Psoas muscle (tissue), 8 donors: ENCODE results near the gene SNRNP40. TPM values are rescaled to one million over a fixed set of nuclear protein-coding genes. Genes with fewer than 3 reads are reported as not detected.

Experiments
- ATAC-seq, 4 donors: fragments of 200-7000 bp; cut with Tn5 transposase; one replicate each; pipeline ENCODE4 v1.9.1; 2020; ENCODE audit warnings: moderate library complexity in 3 of 4, mild to moderate bottlenecking in 2 of 4
- DNase-seq, 2 donors: peaks; one replicate each; pipeline ENCODE4 v3.0.0-alpha.2; 2020
- H3K27ac ChIP-seq: fragments of 200-600 bp; one replicate; pipeline ENCODE4 v1.8.0; 2022
- H3K27me3 ChIP-seq, 3 donors: fragments of 200-600 bp in 1 of 3; one replicate each; pipeline versions ENCODE4 v1.6.1 to v1.8.0; 2013 to 2022; ENCODE audit warnings: low read length in 2 of 3, mild to moderate bottlenecking in 2 of 3, moderate library complexity in 1 of 3; ENCODE audit not compliant: insufficient read depth in 3 of 3
- H3K36me3 ChIP-seq, 2 donors: fragments of 200-600 bp in 1 of 2; one replicate each; pipeline versions ENCODE4 v1.6.1 to v1.8.0; 2013 to 2022; ENCODE audit warnings: low read depth in 1 of 2, mild to moderate bottlenecking in 1 of 2, moderate library complexity in 1 of 2; ENCODE audit not compliant: insufficient read depth in 1 of 2
- H3K4me1 ChIP-seq: fragments of 200-600 bp; one replicate; pipeline ENCODE4 v1.8.0; 2022
- H3K4me3 ChIP-seq: fragments of 200-600 bp; one replicate; pipeline ENCODE4 v1.8.0; 2022; ENCODE audit warnings: mild to moderate bottlenecking
- H3K9me3 ChIP-seq: fragments of 200-600 bp; one replicate; pipeline ENCODE4 v1.8.0; 2022
- WGBS, 3 donors: extraction: QIAGEN DNeasy Blood & Tissue Kit; methylation state at CpG; one replicate each; pipeline versions ENCODE4 v1.1.6 to v1.1.7; 2013; 5-methylcytosine and 5-hydroxymethylcytosine counted together
- intact Hi-C, 2 donors: fragments of 100-400 bp; cut with DNase I; formaldehyde crosslinking; loops; one replicate each; pipeline versions ENCODE4 v1.11.0 to v1.14.2; 2022
- polyA plus RNA-seq, 3 donors: library from polyadenylated mRNA; stranded (reverse); fragments of 200-250 nt; gene quantifications; one replicate each; pipeline ENCODE4 v1.2.3, GENCODE V29; 2013
- total RNA-seq, 4 donors: library from RNA; stranded (reverse); fragmentation: NEBNext Ultra II Directional in 2 of 4; extraction: Animal tissue kit (Norgen Biotek cat#: 25700) in 2 of 4; gene quantifications; one replicate each; pipeline versions ENCODE4 v1.2.1 to v1.2.4, GENCODE V29; 2021 to 2023
- TF ChIP-seq, protein P1 (sequence below): fragments of 200-600 bp; IDR thresholded peaks from one replicate; pipeline ENCODE4 v1.8.0; 2022; ENCODE audit warnings: antibody characterized with exemption
- donor health status: healthy with polysubstance abuse.
- donor health status: DM: no; HTN: no; CAD: no; lungs with moderate emphysema.
- donor health status: Bipolar disorder and iron deficiency.
- donor health status: healthy.
- donor health status: DM: yes; HTN: yes; CAD: no.
- donor health status: DM: no; HTN: no; CAD: no.
- donor health status: DM: no; HTN: no; CAD: no.
- donor health status: DM: yes; HTN: yes; CAD: no.

Gene SNRNP40
- total and polyA plus RNA-seq, 7 donors: 13.5 to 22.7 (median 19.4) TPM

DNA sequence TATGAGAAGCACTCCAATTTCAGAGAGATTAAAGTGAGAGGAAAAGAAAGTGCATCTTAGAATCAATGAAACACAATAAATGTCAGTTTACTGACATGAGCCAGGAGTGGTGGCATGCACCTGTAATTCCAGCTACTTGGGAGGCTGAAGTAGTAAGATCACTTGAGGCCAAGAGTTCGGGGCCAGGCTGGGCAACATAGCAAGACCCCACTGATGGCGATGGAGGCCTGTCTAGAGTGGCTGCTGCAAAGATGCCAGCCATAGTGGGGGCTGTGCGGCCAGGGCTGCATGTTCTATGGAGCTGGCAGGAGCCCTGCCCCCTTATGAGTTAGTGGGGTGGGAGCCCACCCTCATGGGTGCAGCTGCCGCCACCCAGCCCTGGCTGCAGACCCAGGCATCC, 27.5 kb upstream of the SNRNP40 start:
- ATAC-seq (peak in 1 of 4 donors; percentile 32), DNase-seq (no peak)
- TF ChIP-seq, protein P1, sequence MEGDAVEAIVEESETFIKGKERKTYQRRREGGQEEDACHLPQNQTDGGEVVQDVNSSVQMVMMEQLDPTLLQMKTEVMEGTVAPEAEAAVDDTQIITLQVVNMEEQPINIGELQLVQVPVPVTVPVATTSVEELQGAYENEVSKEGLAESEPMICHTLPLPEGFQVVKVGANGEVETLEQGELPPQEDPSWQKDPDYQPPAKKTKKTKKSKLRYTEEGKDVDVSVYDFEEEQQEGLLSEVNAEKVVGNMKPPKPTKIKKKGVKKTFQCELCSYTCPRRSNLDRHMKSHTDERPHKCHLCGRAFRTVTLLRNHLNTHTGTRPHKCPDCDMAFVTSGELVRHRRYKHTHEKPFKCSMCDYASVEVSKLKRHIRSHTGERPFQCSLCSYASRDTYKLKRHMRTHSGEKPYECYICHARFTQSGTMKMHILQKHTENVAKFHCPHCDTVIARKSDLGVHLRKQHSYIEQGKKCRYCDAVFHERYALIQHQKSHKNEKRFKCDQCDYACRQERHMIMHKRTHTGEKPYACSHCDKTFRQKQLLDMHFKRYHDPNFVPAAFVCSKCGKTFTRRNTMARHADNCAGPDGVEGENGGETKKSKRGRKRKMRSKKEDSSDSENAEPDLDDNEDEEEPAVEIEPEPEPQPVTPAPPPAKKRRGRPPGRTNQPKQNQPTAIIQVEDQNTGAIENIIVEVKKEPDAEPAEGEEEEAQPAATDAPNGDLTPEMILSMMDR: no peak
- Histone ChIP-seq H3K4me1 (no peaks in the 10 kb centered on the region), H3K9me3 (no peaks in the 10 kb centered on the region), H3K27me3 (no peaks in the 10 kb centered on the region), H3K36me3 (peaks cover 0 to 42% of the 10 kb centered on the region in 2 donors), H3K4me3 (no peak overlapping the region), H3K27ac (no peak overlapping the region)
- intact Hi-C loops: no loop called here
- WGBS, 3 donors: 94 to 98% (median 98%) methylated on average over 4 of the region's 4 CpGs

DNA sequence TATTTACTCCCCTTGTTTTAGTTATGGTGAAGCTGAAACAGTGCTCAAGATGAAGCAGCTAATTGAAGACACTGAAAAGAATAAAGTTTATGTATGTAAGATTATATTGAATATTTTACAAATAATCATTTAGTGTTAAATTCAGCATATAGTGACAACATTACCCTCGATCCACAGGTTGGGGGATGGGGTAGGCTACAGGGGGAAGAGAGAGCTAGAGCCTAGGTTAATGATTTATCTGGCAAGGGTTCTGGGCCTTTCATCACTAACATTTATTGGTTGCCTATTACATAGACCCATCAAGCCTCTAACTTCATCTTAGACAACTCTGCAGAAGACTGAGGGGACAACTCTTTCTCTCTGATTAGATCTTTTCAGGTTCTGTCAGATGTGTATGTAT, 21.6 kb upstream of the SNRNP40 start:
- TF ChIP-seq, protein P1: no peak
- DNase-seq (no peak), ATAC-seq (no peak)
- Histone ChIP-seq H3K4me1 (no peaks in the 10 kb centered on the region), H3K9me3 (no peaks in the 10 kb centered on the region), H3K27ac (no peak overlapping the region), H3K27me3 (no peaks in the 10 kb centered on the region), H3K4me3 (no peak overlapping the region), H3K36me3 (peaks cover 2 to 92% of the 10 kb centered on the region in 2 donors)
- intact Hi-C loops: no loop called here
- 90 to 97% (median 92%) methylated on average over 1 of the region's 1 CpG for WGBS, 3 donors

DNA sequence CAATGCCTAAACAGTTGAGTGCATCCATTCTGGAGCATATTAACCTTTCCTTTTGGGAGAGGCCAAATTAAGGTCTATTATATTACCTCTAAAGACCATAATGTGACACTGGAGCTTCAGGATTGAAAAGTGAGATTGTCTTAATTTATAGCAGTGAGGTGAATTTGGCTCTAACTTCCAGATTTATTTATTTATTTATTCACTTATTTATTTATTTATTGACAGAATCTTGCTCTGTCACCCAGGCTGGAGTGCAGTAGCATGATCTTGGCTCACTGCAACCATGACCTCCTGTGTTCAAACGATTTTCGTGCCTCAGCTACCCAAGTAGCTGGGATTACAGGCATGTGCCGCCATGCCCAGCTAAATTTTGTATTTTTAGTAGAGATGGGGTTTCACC, 19.3 kb upstream of the SNRNP40 start:
- H3K36me3 ChIP-seq: peaks cover 7 to 99% of the 10 kb centered on the region in 2 donors
- no peak for ATAC-seq

DNA sequence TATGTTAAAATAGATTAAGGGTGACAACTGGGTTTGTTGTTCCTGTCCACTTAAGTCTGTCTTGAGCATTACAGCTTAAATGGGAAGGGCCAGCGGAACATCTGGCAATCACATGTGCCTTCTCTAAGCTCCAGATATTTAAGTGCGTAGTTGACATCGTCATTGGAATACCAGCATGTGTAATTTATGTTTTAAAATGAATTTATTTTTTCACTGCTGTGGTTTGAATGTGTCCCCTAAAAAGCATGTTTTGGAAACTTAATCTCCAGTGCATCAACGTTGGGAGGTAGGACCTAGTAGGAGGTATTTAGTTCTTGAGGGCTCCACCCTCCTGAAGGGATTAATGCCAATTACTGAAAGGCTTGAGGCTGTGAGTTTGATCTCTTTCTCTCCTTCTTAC, 13.6 kb upstream of the SNRNP40 start:
- H3K36me3 ChIP-seq: peaks cover 10 to 54% of the 10 kb centered on the region in 2 donors

More for the DNA sequence above, 19.3 kb upstream of the SNRNP40 start:
- H3K9me3 ChIP-seq: no peaks in the 10 kb centered on the region
- TF ChIP-seq, protein P1: no peak
- intact Hi-C loops: no loop called here
- DNase-seq: no peak
- no peaks in the 10 kb centered on the region for H3K4me1 ChIP-seq
- no peak overlapping the region for H3K27ac ChIP-seq
- no peaks in the 10 kb centered on the region for H3K27me3 ChIP-seq
- no peak overlapping the region for H3K4me3 ChIP-seq
- 85 to 100% (median 85%) methylated on average over 3 of the region's 3 CpGs for WGBS, 3 donors

More for the DNA sequence above, 13.6 kb upstream of the SNRNP40 start:
- H3K4me3 ChIP-seq: no peak overlapping the region
- no peaks in the 10 kb centered on the region for H3K27me3 ChIP-seq
- TF ChIP-seq, protein P1: no peak
- 74 to 78% (median 76%) methylated on average over 4 of the region's 4 CpGs for WGBS, 3 donors
- intact Hi-C loops: no loop called here
- ATAC-seq: no peak
- no peaks in the 10 kb centered on the region for H3K9me3 ChIP-seq
- H3K27ac ChIP-seq: no peak overlapping the region
- DNase-seq: no peak
- peaks cover 6% of the 10 kb centered on the region for H3K4me1 ChIP-seq
